H9 (cell line): ENCODE data around the gene DIPK1B. TPM values are rescaled to one million over a fixed set of nuclear protein-coding genes. Genes with fewer than 3 reads are reported as not detected.

ENCODE experiments used
- DNase-seq: peaks from one replicate; pipeline ENCODE4 v3.0.0-alpha.2; 2017
- H2AFZ ChIP-seq: one replicate; pipeline ENCODE4 v1.6.1; 2013; ENCODE audit warnings: mild to moderate bottlenecking, low read length, control low read depth, moderate library complexity
- H2AK5ac ChIP-seq: 2 replicates; pipeline ENCODE4 v1.6.1; 2013; ENCODE audit warnings: low read length, control low read depth, mixed read lengths; ENCODE audit not compliant: insufficient read length
- H2BK120ac ChIP-seq: one replicate; pipeline ENCODE4 v1.6.1; 2013; ENCODE audit warnings: low read depth, mild to moderate bottlenecking, low read length, control low read depth, inconsistent platforms; ENCODE audit not compliant: poor library complexity, severe bottlenecking
- H2BK12ac ChIP-seq: 2 replicates; pipeline ENCODE4 v1.6.1; 2013; ENCODE audit warnings: low read length, control low read depth, mixed read lengths, low read depth; ENCODE audit not compliant: insufficient read length
- H2BK15ac ChIP-seq: 2 replicates; pipeline ENCODE4 v1.6.1; 2013; ENCODE audit warnings: low read depth, low read length, control low read depth
- H2BK20ac ChIP-seq: one replicate; pipeline ENCODE4 v1.6.1; 2013; ENCODE audit warnings: low read depth, mild to moderate bottlenecking, low read length, control low read depth, inconsistent platforms; ENCODE audit not compliant: poor library complexity, severe bottlenecking
- H2BK5ac ChIP-seq: 2 replicates; pipeline ENCODE4 v1.6.1; 2013; ENCODE audit warnings: low read length, control low read depth, mixed read lengths; ENCODE audit not compliant: insufficient read length
- H3K14ac ChIP-seq: 2 replicates; pipeline ENCODE4 v1.6.1; 2013; ENCODE audit warnings: low read length, control low read depth; ENCODE audit not compliant: insufficient read depth
- H3K18ac ChIP-seq: 2 replicates; pipeline ENCODE4 v1.6.1; 2013; ENCODE audit warnings: low read depth, mild to moderate bottlenecking, mixed read lengths, low read length, control low read depth; ENCODE audit not compliant: insufficient read length
- H3K23ac ChIP-seq: 2 replicates; pipeline ENCODE4 v1.6.1; 2013; ENCODE audit warnings: low read length, control low read depth, mixed read lengths, low read depth; ENCODE audit not compliant: insufficient read length
- H3K23me2 ChIP-seq: 2 replicates; pipeline ENCODE4 v1.6.1; 2013; ENCODE audit warnings: low read depth, mild to moderate bottlenecking, mixed read lengths, low read length, control low read depth; ENCODE audit not compliant: insufficient read length, poor library complexity, severe bottlenecking
- H3K27ac ChIP-seq: 2 replicates; pipeline ENCODE4 v1.5.1; 2013; ENCODE audit warnings: low read length, control low read depth, mixed read lengths, low read depth; ENCODE audit not compliant: insufficient read length
- H3K27me3 ChIP-seq: 2 replicates; pipeline ENCODE4 v1.6.1; 2013; ENCODE audit warnings: low read length, control low read depth, inconsistent platforms; ENCODE audit not compliant: insufficient read depth
- H3K4ac ChIP-seq: 2 replicates; pipeline ENCODE4 v1.6.1; 2013; ENCODE audit warnings: low read depth, mild to moderate bottlenecking, control low read depth, inconsistent platforms, low read length, moderate library complexity
- H3K4me1 ChIP-seq: 2 replicates; pipeline ENCODE4 v1.6.1; 2013; ENCODE audit warnings: low read length, control low read depth, inconsistent platforms; ENCODE audit not compliant: insufficient read depth
- H3K4me2 ChIP-seq: 2 replicates; pipeline ENCODE4 v1.6.1; 2013; ENCODE audit warnings: low read length, control low read depth, mixed read lengths; ENCODE audit not compliant: insufficient read length, insufficient read depth
- H3K56ac ChIP-seq: 2 replicates; pipeline ENCODE4 v1.6.1; 2013; ENCODE audit warnings: low read depth, mild to moderate bottlenecking, mixed read lengths, low read length, control low read depth; ENCODE audit not compliant: insufficient read length
- H3K79me1 ChIP-seq: 2 replicates; pipeline ENCODE4 v1.6.1; 2013; ENCODE audit warnings: low read depth, mild to moderate bottlenecking, moderate library complexity, low read length, control low read depth, inconsistent platforms; ENCODE audit not compliant: insufficient read depth, poor library complexity, severe bottlenecking
- H3K79me2 ChIP-seq: 2 replicates; pipeline ENCODE4 v1.6.1; 2013; ENCODE audit warnings: low read length, control low read depth, inconsistent platforms; ENCODE audit not compliant: insufficient read depth
- H3K9ac ChIP-seq: 2 replicates; pipeline ENCODE4 v1.6.1; 2013; ENCODE audit warnings: low read length, control low read depth, mixed read lengths; ENCODE audit not compliant: insufficient read length; ENCODE audit errors: extremely low read depth
- H3K9me3 ChIP-seq: one replicate; pipeline ENCODE4 v1.6.1; 2013; ENCODE audit warnings: low read depth, low read length, inconsistent platforms; ENCODE audit not compliant: control insufficient read depth
- H3T11ph ChIP-seq: one replicate; pipeline ENCODE4 v1.6.1; 2013; ENCODE audit warnings: mild to moderate bottlenecking, low read length, control low read depth, inconsistent platforms
- H4K20me1 ChIP-seq: one replicate; pipeline ENCODE4 v1.6.1; 2013; ENCODE audit not compliant: control insufficient read depth, insufficient read length, insufficient read depth
- H4K5ac ChIP-seq: 2 replicates; pipeline ENCODE4 v1.6.1; 2013; ENCODE audit warnings: low read depth, mild to moderate bottlenecking, mixed read lengths, low read length, control low read depth; ENCODE audit not compliant: insufficient read length
- H4K8ac ChIP-seq: replicated peaks from 2 replicates; pipeline ENCODE4 v1.6.1; 2013; ENCODE audit warnings: low read length, control low read depth, mixed read lengths, low read depth; ENCODE audit not compliant: insufficient read length
- H4K91ac ChIP-seq: 2 replicates; pipeline ENCODE4 v1.6.1; 2013; ENCODE audit warnings: low read depth, mild to moderate bottlenecking, moderate library complexity, mixed read lengths, low read length, control low read depth; ENCODE audit not compliant: insufficient read length
- H3K27ac Mint-ChIP-seq, 3 experiments: 2 replicates in 2 of 3; 3 replicates in 1 of 3; pipeline ENCODE4 v1.8.0; 2020 to 2021; ENCODE audit warnings: mixed read lengths in 3 of 3, mild to moderate bottlenecking in 1 of 3, moderate library complexity in 1 of 3
- H3K27me3 Mint-ChIP-seq: 2 replicates; pipeline ENCODE4 v1.8.0; 2021; ENCODE audit warnings: low read depth, mild to moderate bottlenecking, moderate library complexity, mixed read lengths
- H3K36me3 Mint-ChIP-seq, 3 experiments: 2 replicates in 2 of 3; 3 replicates in 1 of 3; pipeline ENCODE4 v1.8.0; 2020 to 2021; ENCODE audit warnings: low read depth in 3 of 3, mixed read lengths in 3 of 3; ENCODE audit not compliant: insufficient read depth in 1 of 3
- H3K4me1 Mint-ChIP-seq, 2 experiments: 2 replicates each; pipeline ENCODE4 v1.8.0; 2020; ENCODE audit warnings: mixed read lengths in 2 of 2
- H3K4me3 Mint-ChIP-seq, 2 experiments: 2 replicates in 1 of 2; 3 replicates in 1 of 2; pipeline ENCODE4 v1.8.0; 2020 to 2021; ENCODE audit warnings: mild to moderate bottlenecking in 2 of 2, mixed read lengths in 2 of 2, moderate library complexity in 1 of 2
- H3K9me3 Mint-ChIP-seq, 2 experiments: 2 replicates in 1 of 2; 3 replicates in 1 of 2; pipeline ENCODE4 v1.8.0; 2020; ENCODE audit warnings: mild to moderate bottlenecking in 2 of 2, mixed read lengths in 2 of 2, moderate library complexity in 1 of 2
- CTCF ChIP-seq: fragments of 200-600 bp; sonication (generic); conservative IDR thresholded peaks from 3 replicates; pipeline ENCODE4 v1.8.0; 2021; ENCODE audit warnings: antibody characterized with exemption, mild to moderate bottlenecking
- WGBS: extraction: QIAGEN DNeasy Blood & Tissue Kit; methylation state at CpG from one replicate; pipeline ENCODE4 v1.1.7; 2013; ENCODE audit warnings: missing lambda C conversion rate, low lambda C conversion rate, mixed read lengths; ENCODE audit not compliant: insufficient read length; ENCODE audit errors: extremely low coverage; 5-methylcytosine and 5-hydroxymethylcytosine counted together
- total RNA-seq: library from RNA; stranded (reverse); gene quantifications from 2 replicates; pipeline ENCODE4 v1.2.1, GENCODE V29; 2021

Gene DIPK1B
- total RNA-seq, 1 experiment from 2014 or later = 40.3 TPM

GRCh38 chr9:136694872-136695247 is 17.5 kb upstream of the DIPK1B start:
- H3K4ac ChIP-seq = no peak overlapping the region
- no peak overlapping the region for H4K91ac ChIP-seq
- no peak overlapping the region for H3K23ac ChIP-seq
- no peak overlapping the region for H2AFZ ChIP-seq
- no peak overlapping the region for H3K18ac ChIP-seq
- no peaks in the 10 kb centered on the region for H3K9me3 ChIP-seq
- no peaks in the 10 kb centered on the region for H4K20me1 ChIP-seq
- no CpG with 5 or more reads among the region's 11 CpGs for WGBS
- H2BK20ac ChIP-seq = no peak overlapping the region
- Mint-ChIP-seq H3K27me3 (peaks cover 17% of the 10 kb centered on the region), H3K27ac (no peak overlapping the region), H3K9me3 (no peaks in the 10 kb centered on the region; a peak in 1 of 5 replicates), H3K4me1 (peaks cover 0 to 23% of the 10 kb centered on the region in 2 experiments; a peak in 2 of 4 replicates), H3K4me3 (no peak overlapping the region), H3K36me3 (no peaks in the 10 kb centered on the region)
- no peaks in the 10 kb centered on the region for H3K4me1 ChIP-seq
- H3T11ph ChIP-seq = no peak overlapping the region
- no peak overlapping the region for H4K8ac ChIP-seq
- no peaks in the 10 kb centered on the region for H3K79me2 ChIP-seq
- H3K56ac ChIP-seq = no peak overlapping the region
- H3K4me2 ChIP-seq = no peak overlapping the region
- no peak overlapping the region for H2BK5ac ChIP-seq
- H3K23me2 ChIP-seq = no peaks in the 10 kb centered on the region
- H3K14ac ChIP-seq = no peak overlapping the region
- DNase-seq = no peak
- H3K27ac ChIP-seq = no peak overlapping the region
- H3K79me1 ChIP-seq = no peaks in the 10 kb centered on the region
- no peak overlapping the region for H2AK5ac ChIP-seq
- H2BK12ac ChIP-seq = no peak overlapping the region
- H2BK120ac ChIP-seq = no peak overlapping the region
- no peaks in the 10 kb centered on the region for H3K27me3 ChIP-seq
- H3K9ac ChIP-seq = no peak overlapping the region
- H4K5ac ChIP-seq = no peak overlapping the region
- TF ChIP-seq CTCF = no peak
- no peak overlapping the region for H2BK15ac ChIP-seq
